ENCODE measurements around the gene NCAM1. TPM values are rescaled to one million over a fixed set of nuclear protein-coding genes. Genes with fewer than 3 reads are reported as not detected.
A peak's percentile ranks its signal among the peaks of the same experiment; 100 is the strongest.

NCAM1 gene
- total RNA-seq, 4 donors from 2014 or later = 56.3 to 193 (median 70.2) TPM

GRCh38 chr11:113242767-113243397 lies 281.7 kb downstream of the NCAM1 start:
- Histone ChIP-seq H3K27me3 (no peaks in the 10 kb centered on the region), H3K4me3 (peak overlapping the region; percentile 50 to 59), H3K9me3 (no peaks in the 10 kb centered on the region), H3K27ac (peak overlapping the region; percentile 55 to 84 (median 78)), H3K36me3 (peaks cover 0 to 4% of the 10 kb centered on the region in 2 donors), H3K4me1 (peaks cover 0 to 44% (median 0%) of the 10 kb centered on the region in 3 donors)
- WGBS, 2 donors (ENCODE audit: low coverage in 1 of 2) = 3 to 20% methylated on average over 16 to 21 of the region's 21 CpGs
- ATAC-seq = peak; percentile 63
- TF ChIP-seq POLR2AphosphoS5 (IDR thresholded peaks at IDR 0.05) = peak; percentile 53
- no peak for TF ChIP-seq EP300 (IDR thresholded peaks at IDR 0.05)

GRCh38 chr11:113243696-113244095 lies 282.5 kb downstream of the NCAM1 start:
- no peaks in the 10 kb centered on the region for H3K9me3 ChIP-seq
- 36 to 53% methylated on average over 2 to 4 of the region's 5 CpGs for WGBS, 2 donors (ENCODE audit: low coverage in 1 of 2)
- H3K36me3 ChIP-seq = peaks cover 0 to 4% of the 10 kb centered on the region in 2 donors
- peaks cover 0 to 52% (median 6%) of the 10 kb centered on the region in 3 donors for H3K4me1 ChIP-seq
- no peak for ATAC-seq
- TF ChIP-seq POLR2A (IDR thresholded peaks at IDR 0.05) (no peak), CTCF (IDR thresholded peaks at IDR 0.05) (no peak), EP300 (IDR thresholded peaks at IDR 0.05) (no peak), POLR2AphosphoS5 (IDR thresholded peaks at IDR 0.05) (no peak)
- no peaks in the 10 kb centered on the region for H3K27me3 ChIP-seq
- peak overlapping the region in 1 of 2 donors; percentile 50 for H3K4me3 ChIP-seq
- peak overlapping the region in 2 of 4 donors; percentile 80 to 84 for H3K27ac ChIP-seq

DNA sequence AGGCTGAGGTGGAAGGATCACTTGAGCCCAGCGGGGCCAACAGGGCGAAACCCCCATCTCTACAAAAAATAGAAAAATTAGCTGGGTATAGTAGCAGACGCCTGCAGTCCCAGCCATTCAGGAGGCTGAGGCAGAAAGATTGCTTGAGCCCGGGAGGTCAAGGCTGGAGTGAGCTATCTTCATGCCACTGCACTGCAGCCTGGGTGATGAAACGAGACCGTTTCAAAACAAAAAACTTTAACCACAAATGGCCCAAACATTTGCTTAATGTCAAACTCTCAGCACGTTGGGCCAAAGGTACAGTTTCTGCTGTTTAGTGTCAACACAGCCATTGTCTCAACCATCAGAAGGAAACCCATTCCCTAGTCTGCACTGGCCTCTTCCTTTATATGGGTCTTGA lies 284.0 kb downstream of the NCAM1 start:
- Histone ChIP-seq H3K4me3 (no peak overlapping the region), H3K27me3 (no peaks in the 10 kb centered on the region), H3K9me3 (no peaks in the 10 kb centered on the region), H3K27ac (no peak overlapping the region), H3K36me3 (peaks cover 0 to 4% of the 10 kb centered on the region in 2 donors), H3K4me1 (peaks cover 0 to 60% (median 7%) of the 10 kb centered on the region in 3 donors)
- TF ChIP-seq POLR2A (IDR thresholded peaks at IDR 0.05) = no peak
- no peak for TF ChIP-seq CTCF (IDR thresholded peaks at IDR 0.05)
- no peak for TF ChIP-seq EP300 (IDR thresholded peaks at IDR 0.05)
- TF ChIP-seq POLR2AphosphoS5 (IDR thresholded peaks at IDR 0.05) = no peak
- 80 to 83% methylated on average over 5 to 7 of the region's 7 CpGs for WGBS, 2 donors (ENCODE audit: low coverage in 1 of 2)
- no peak for ATAC-seq

DNA sequence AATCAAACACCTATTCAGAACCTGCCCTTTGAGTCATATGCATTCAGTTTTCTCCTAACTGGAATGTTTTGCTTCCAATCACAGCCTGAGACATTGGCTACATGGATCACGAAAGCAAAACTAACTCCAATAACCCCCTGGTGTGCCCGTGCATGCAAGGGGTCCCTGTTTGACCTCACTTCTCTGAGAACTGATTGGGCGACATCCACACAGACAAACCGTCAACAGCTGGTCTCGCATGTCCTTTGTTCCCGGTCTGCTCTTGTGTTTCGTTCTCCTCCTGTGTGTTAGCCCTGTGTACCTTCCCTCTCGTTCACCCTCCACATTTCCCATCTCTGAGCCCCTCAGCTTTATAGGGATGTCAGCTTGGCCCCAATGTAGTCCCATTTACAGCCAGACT lies 286.0 kb downstream of the NCAM1 start:
- Histone ChIP-seq H3K36me3 (peaks cover 0 to 4% of the 10 kb centered on the region in 2 donors), H3K9me3 (no peaks in the 10 kb centered on the region), H3K27me3 (no peaks in the 10 kb centered on the region), H3K4me3 (no peak overlapping the region), H3K4me1 (peaks cover 0 to 43% (median 7%) of the 10 kb centered on the region in 3 donors), H3K27ac (peak overlapping the region in 3 of 4 donors; percentile 60 to 69 (median 66))
- TF ChIP-seq EP300 (IDR thresholded peaks at IDR 0.05) (no peak), CTCF (IDR thresholded peaks at IDR 0.05) (no peak), POLR2A (IDR thresholded peaks at IDR 0.05) (no peak), POLR2AphosphoS5 (IDR thresholded peaks at IDR 0.05) (no peak)
- no peak for ATAC-seq
- WGBS, 2 donors (ENCODE audit: low coverage in 1 of 2) = 78 to 83% methylated on average over 6 to 8 of the region's 8 CpGs

GRCh38 chr11:113247966-113248365 lies 286.7 kb downstream of the NCAM1 start:
- TF ChIP-seq POLR2A (IDR thresholded peaks at IDR 0.05) (no peak), EP300 (IDR thresholded peaks at IDR 0.05) (no peak), POLR2AphosphoS5 (IDR thresholded peaks at IDR 0.05) (peak; percentile 14), CTCF (IDR thresholded peaks at IDR 0.05) (no peak)
- Histone ChIP-seq H3K4me1 (peaks cover 0 to 36% (median 7%) of the 10 kb centered on the region in 3 donors), H3K4me3 (no peak overlapping the region), H3K36me3 (peaks cover 0 to 4% of the 10 kb centered on the region in 2 donors), H3K27me3 (no peaks in the 10 kb centered on the region), H3K9me3 (no peaks in the 10 kb centered on the region), H3K27ac (peak overlapping the region in 3 of 4 donors; percentile 60 to 69 (median 66))
- 19 to 25% methylated on average over 6 of the region's 6 CpGs for WGBS, 2 donors (ENCODE audit: low coverage in 1 of 2)
- ATAC-seq = no peak
